Liver (tissue), 9 donors: ENCODE data around the gene ZNF219. TPM values are rescaled to one million over a fixed set of nuclear protein-coding genes. Genes with fewer than 3 reads are reported as not detected.

ENCODE experiments used
- DNase-seq: peaks from one replicate; pipeline ENCODE4 v3.0.0-alpha.2; 2017; ENCODE audit warnings: low spot score
- H3K27ac ChIP-seq, 2 donors: one replicate each; pipeline ENCODE4 v1.7.0; 2013; ENCODE audit warnings: inconsistent platforms in 2 of 2, low read length in 2 of 2, control low read depth in 1 of 2, low read depth in 1 of 2, mild to moderate bottlenecking in 1 of 2
- H3K27me3 ChIP-seq, 4 donors: one replicate each; pipeline versions ENCODE4 v1.6.1 to v1.7.0; 2013; ENCODE audit warnings: low read length in 3 of 4, inconsistent platforms in 1 of 4, mild to moderate bottlenecking in 1 of 4, moderate library complexity in 1 of 4; ENCODE audit not compliant: control insufficient read depth in 4 of 4, insufficient read depth in 4 of 4
- H3K36me3 ChIP-seq, 4 donors: one replicate each; pipeline versions ENCODE4 v1.6.1 to v1.7.0; 2013; ENCODE audit warnings: low read length in 3 of 4, mild to moderate bottlenecking in 3 of 4, low read depth in 1 of 4, moderate library complexity in 1 of 4; ENCODE audit not compliant: control insufficient read depth in 4 of 4, insufficient read depth in 3 of 4
- H3K4me1 ChIP-seq, 4 donors: one replicate each; pipeline versions ENCODE4 v1.6.1 to v1.7.0; 2013; ENCODE audit warnings: low read length in 3 of 4, mild to moderate bottlenecking in 3 of 4, moderate library complexity in 1 of 4; ENCODE audit not compliant: control insufficient read depth in 4 of 4, insufficient read depth in 4 of 4
- H3K4me3 ChIP-seq, 3 donors: one replicate each; pipeline versions ENCODE4 v1.6.1 to v1.7.0; 2013; ENCODE audit warnings: low read length in 3 of 3, control low read depth in 1 of 3, low read depth in 1 of 3, mild to moderate bottlenecking in 1 of 3
- H3K9ac ChIP-seq, 2 donors: one replicate each; pipeline ENCODE4 v1.7.0; 2013; ENCODE audit warnings: low read length in 2 of 2, mild to moderate bottlenecking in 2 of 2, moderate library complexity in 2 of 2, control low read depth in 1 of 2, low read depth in 1 of 2
- H3K9me3 ChIP-seq, 4 donors: one replicate each; pipeline versions ENCODE4 v1.6.1 to v1.7.0; 2013; ENCODE audit warnings: low read length in 3 of 4; ENCODE audit not compliant: control insufficient read depth in 4 of 4
- CTCF ChIP-seq: fragments of 150-350 bp; IDR thresholded peaks from 2 replicates; pipeline ENCODE4 v1.5.1; 2017; ENCODE audit warnings: improper control_type of control experiment, low read depth, low read length; ENCODE audit not compliant: missing input control
- EGR1 ChIP-seq, 2 donors: IDR thresholded peaks; 2 replicates each; pipeline ENCODE4 v1.6.1; 2016 to 2018; ENCODE audit warnings: antibody characterized with exemption in 2 of 2, low read depth in 2 of 2
- FOXA1 ChIP-seq: IDR thresholded peaks from 2 replicates; pipeline ENCODE4 v1.6.1; 2016; ENCODE audit warnings: antibody characterized with exemption
- FOXA2 ChIP-seq: IDR thresholded peaks from 2 replicates; pipeline ENCODE4 v1.6.1; 2016; ENCODE audit warnings: antibody characterized with exemption
- GABPA ChIP-seq, 2 donors: IDR thresholded peaks in 1 of 2; conservative IDR thresholded peaks in 1 of 2; 2 replicates each; pipeline ENCODE4 v1.6.1; 2016; ENCODE audit warnings: antibody characterized with exemption in 2 of 2, mild to moderate bottlenecking in 1 of 2, moderate library complexity in 1 of 2
- HNF4A ChIP-seq, 2 donors: conservative IDR thresholded peaks; 2 replicates each; pipeline ENCODE4 v1.6.1; 2016; ENCODE audit warnings: antibody characterized with exemption in 2 of 2, mild to moderate bottlenecking in 2 of 2
- HNF4G ChIP-seq: IDR thresholded peaks from 2 replicates; pipeline ENCODE4 v1.6.1; 2016; ENCODE audit warnings: antibody characterized with exemption
- JUND ChIP-seq, 2 donors: IDR thresholded peaks; 2 replicates each; pipeline ENCODE4 v1.6.1; 2016; ENCODE audit warnings: antibody characterized with exemption in 2 of 2
- NR2F2 ChIP-seq: IDR thresholded peaks from 2 replicates; pipeline ENCODE4 v1.6.1; 2016; ENCODE audit warnings: antibody characterized with exemption
- RAD21 ChIP-seq, 2 donors: IDR thresholded peaks; 2 replicates each; pipeline ENCODE4 v1.6.1; 2016; ENCODE audit warnings: antibody characterized with exemption in 2 of 2, mild to moderate bottlenecking in 2 of 2
- RXRA ChIP-seq, 2 donors: IDR thresholded peaks; 2 replicates each; pipeline ENCODE4 v1.6.1; 2017 to 2018; ENCODE audit warnings: antibody characterized with exemption in 2 of 2, mild to moderate bottlenecking in 1 of 2
- TAF1 ChIP-seq: conservative IDR thresholded peaks from 2 replicates; pipeline ENCODE4 v1.6.1; 2016; ENCODE audit warnings: antibody characterized with exemption, mild to moderate bottlenecking
- YY1 ChIP-seq: IDR thresholded peaks from 2 replicates; pipeline ENCODE4 v1.6.1; 2016; ENCODE audit warnings: antibody characterized with exemption, mild to moderate bottlenecking
- ZBTB33 ChIP-seq: IDR thresholded peaks from 2 replicates; pipeline ENCODE4 v1.6.1; 2016; ENCODE audit warnings: antibody characterized with exemption
- WGBS: extraction: QIAGEN DNeasy Blood & Tissue Kit; methylation state at CpG from one replicate; pipeline ENCODE4 v1.1.7; 2013; 5-methylcytosine and 5-hydroxymethylcytosine counted together
- polyA plus RNA-seq, 2 donors: library from polyadenylated mRNA; stranded (reverse) in 1 of 2; unstranded in 1 of 2; fragments of 200-250 nt in 1 of 2; fragments of >200 nt in 1 of 2; fragmentation: Nextera tagmentation in 1 of 2; extraction: Ambion mirVana in 1 of 2; gene quantifications; one replicate each; pipeline versions ENCODE4 v1.2.1 to v1.2.3, GENCODE V29; 2013 to 2015
- total RNA-seq, 2 donors: library from RNA; depleted of rRNA; stranded (reverse); fragments of >200 nt; gene quantifications; one replicate each; pipeline ENCODE4 v1.2.3, GENCODE V29; 2014
- TF ChIP-seq, protein P1 (sequence below): IDR thresholded peaks from 2 replicates; pipeline ENCODE4 v1.6.1; 2016; ENCODE audit warnings: antibody characterized with exemption
- TF ChIP-seq, protein P2 (sequence below): IDR thresholded peaks from 2 replicates; pipeline ENCODE4 v1.6.1; 2016; ENCODE audit warnings: antibody characterized with exemption, mild to moderate bottlenecking
- TF ChIP-seq, protein P3 (sequence below): IDR thresholded peaks from 2 replicates; pipeline ENCODE4 v1.6.1; 2016; ENCODE audit warnings: antibody characterized with exemption
- donor health status: healthy.
- donor health status: healthy.
- donor health status: healthy.
- donor health status: healthy.
- donor health status: healthy.

The ZNF219 gene
- total and polyA plus RNA-seq, 4 donors: 1.3 to 10.5 (median 5.5) TPM

- peaks cover 9 to 50% (median 42%) of the 10 kb centered on the region in 4 donors for H3K4me1 ChIP-seq
- no peaks in the 10 kb centered on the region for H3K9me3 ChIP-seq
- no peak for DNase-seq
- H3K36me3 ChIP-seq: no peaks in the 10 kb centered on the region
- H3K9ac ChIP-seq: no peak overlapping the region
- H3K27ac ChIP-seq: no peak overlapping the region
- H3K4me3 ChIP-seq: no peak overlapping the region
- 91% methylated on average over 8 of the region's 8 CpGs for WGBS
- H3K27me3 ChIP-seq: no peaks in the 10 kb centered on the region
- no peak for TF ChIP-seq EGR1 (IDR thresholded peaks at IDR 0.05; ENCODE audit: low read depth in 2 of 2)
- TF ChIP-seq, protein P1, sequence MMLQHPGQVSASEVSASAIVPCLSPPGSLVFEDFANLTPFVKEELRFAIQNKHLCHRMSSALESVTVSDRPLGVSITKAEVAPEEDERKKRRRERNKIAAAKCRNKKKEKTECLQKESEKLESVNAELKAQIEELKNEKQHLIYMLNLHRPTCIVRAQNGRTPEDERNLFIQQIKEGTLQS: no peak
- no peak for TF ChIP-seq FOXA2
- TF ChIP-seq ZBTB33: no peak
- TF ChIP-seq RXRA (IDR thresholded peaks at IDR 0.05): no peak
- TF ChIP-seq HNF4G: no peak
- TF ChIP-seq, protein P2, sequence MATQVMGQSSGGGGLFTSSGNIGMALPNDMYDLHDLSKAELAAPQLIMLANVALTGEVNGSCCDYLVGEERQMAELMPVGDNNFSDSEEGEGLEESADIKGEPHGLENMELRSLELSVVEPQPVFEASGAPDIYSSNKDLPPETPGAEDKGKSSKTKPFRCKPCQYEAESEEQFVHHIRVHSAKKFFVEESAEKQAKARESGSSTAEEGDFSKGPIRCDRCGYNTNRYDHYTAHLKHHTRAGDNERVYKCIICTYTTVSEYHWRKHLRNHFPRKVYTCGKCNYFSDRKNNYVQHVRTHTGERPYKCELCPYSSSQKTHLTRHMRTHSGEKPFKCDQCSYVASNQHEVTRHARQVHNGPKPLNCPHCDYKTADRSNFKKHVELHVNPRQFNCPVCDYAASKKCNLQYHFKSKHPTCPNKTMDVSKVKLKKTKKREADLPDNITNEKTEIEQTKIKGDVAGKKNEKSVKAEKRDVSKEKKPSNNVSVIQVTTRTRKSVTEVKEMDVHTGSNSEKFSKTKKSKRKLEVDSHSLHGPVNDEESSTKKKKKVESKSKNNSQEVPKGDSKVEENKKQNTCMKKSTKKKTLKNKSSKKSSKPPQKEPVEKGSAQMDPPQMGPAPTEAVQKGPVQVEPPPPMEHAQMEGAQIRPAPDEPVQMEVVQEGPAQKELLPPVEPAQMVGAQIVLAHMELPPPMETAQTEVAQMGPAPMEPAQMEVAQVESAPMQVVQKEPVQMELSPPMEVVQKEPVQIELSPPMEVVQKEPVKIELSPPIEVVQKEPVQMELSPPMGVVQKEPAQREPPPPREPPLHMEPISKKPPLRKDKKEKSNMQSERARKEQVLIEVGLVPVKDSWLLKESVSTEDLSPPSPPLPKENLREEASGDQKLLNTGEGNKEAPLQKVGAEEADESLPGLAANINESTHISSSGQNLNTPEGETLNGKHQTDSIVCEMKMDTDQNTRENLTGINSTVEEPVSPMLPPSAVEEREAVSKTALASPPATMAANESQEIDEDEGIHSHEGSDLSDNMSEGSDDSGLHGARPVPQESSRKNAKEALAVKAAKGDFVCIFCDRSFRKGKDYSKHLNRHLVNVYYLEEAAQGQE: no peak
- no peak for TF ChIP-seq YY1
- TF ChIP-seq TAF1: no peak
- no peak for TF ChIP-seq RAD21 (IDR thresholded peaks at IDR 0.05)
- TF ChIP-seq HNF4A (conservative IDR thresholded peaks at IDR 0.05): no peak
- TF ChIP-seq, protein P3, sequence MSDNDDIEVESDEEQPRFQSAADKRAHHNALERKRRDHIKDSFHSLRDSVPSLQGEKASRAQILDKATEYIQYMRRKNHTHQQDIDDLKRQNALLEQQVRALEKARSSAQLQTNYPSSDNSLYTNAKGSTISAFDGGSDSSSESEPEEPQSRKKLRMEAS: no peak
- no peak for TF ChIP-seq GABPA (IDR thresholded peaks at IDR 0.05 in 1 of 2, conservative IDR thresholded peaks at IDR 0.05 in 1 of 2)
- no peak for TF ChIP-seq NR2F2
- TF ChIP-seq JUND (IDR thresholded peaks at IDR 0.05): no peak
Observed at GRCh38 chr14:21101802-21102413, 3.5 kb upstream of the ZNF219 start.

DNA sequence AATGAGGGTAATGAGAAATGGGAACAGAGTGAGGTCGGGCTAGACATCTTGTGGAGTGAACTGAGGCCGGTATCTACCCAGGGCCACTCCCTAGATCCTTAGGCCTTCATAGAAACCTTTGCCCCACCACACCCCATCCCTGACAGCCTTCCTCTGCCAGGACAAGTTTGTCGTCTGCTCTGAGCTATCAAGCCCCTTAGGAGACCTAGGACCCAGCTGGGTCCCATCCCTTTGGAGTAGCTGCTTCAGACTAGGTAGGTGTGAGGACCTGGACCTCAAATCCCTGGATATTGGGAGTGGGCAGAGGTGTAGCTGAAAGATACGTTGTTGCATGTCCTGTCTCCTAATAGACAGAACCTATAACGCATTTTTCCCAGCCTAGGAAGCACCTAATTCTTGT is 2.5 kb upstream of the ZNF219 start, which contains the start of gene TMEM253:
Gene TMEM253, plus strand, starts transcription at position 136 of the 400 bp plus-strand sequence. CDS start 278 bp downstream, outside the sequence.
- no peaks in the 10 kb centered on the region for H3K27me3 ChIP-seq
- TF ChIP-seq, protein P3: no peak
- no peak for TF ChIP-seq RXRA (IDR thresholded peaks at IDR 0.05)
- TF ChIP-seq EGR1 (IDR thresholded peaks at IDR 0.05; ENCODE audit: low read depth in 2 of 2): no peak
- TF ChIP-seq, protein P1: no peak
- TF ChIP-seq TAF1: no peak
- TF ChIP-seq HNF4A (conservative IDR thresholded peaks at IDR 0.05): no peak
- TF ChIP-seq YY1: no peak
- TF ChIP-seq FOXA1: no peak
- no peak for TF ChIP-seq GABPA (IDR thresholded peaks at IDR 0.05 in 1 of 2, conservative IDR thresholded peaks at IDR 0.05 in 1 of 2)
- no peak for TF ChIP-seq CTCF
- no peak for TF ChIP-seq NR2F2
- TF ChIP-seq RAD21 (IDR thresholded peaks at IDR 0.05): no peak
- no peak for TF ChIP-seq JUND (IDR thresholded peaks at IDR 0.05)
- no peak for DNase-seq
- H3K4me3 ChIP-seq: no peak within 1 kb of the TSS
- no peaks in the 10 kb centered on the region for H3K9me3 ChIP-seq
- no peak within 1 kb of the TSS for H3K9ac ChIP-seq
- 84% methylated on average over 5 of the region's 5 CpGs for WGBS
- H3K36me3 ChIP-seq: no peaks in the 10 kb centered on the region
- H3K27ac ChIP-seq: no peak within 1 kb of the TSS
- peaks cover 6 to 40% (median 32%) of the 10 kb centered on the region in 4 donors for H3K4me1 ChIP-seq
